GM21447 (cell line): Measurements from ENCODE around the gene ESRRB.

Source experiments
- ATAC-seq: cut with Tn5 transposase; IDR thresholded peaks from one replicate; pipeline ENCODE4 v1.9.1; 2021; ENCODE audit not compliant: unreplicated experiment

ESRRB gene

DNA sequence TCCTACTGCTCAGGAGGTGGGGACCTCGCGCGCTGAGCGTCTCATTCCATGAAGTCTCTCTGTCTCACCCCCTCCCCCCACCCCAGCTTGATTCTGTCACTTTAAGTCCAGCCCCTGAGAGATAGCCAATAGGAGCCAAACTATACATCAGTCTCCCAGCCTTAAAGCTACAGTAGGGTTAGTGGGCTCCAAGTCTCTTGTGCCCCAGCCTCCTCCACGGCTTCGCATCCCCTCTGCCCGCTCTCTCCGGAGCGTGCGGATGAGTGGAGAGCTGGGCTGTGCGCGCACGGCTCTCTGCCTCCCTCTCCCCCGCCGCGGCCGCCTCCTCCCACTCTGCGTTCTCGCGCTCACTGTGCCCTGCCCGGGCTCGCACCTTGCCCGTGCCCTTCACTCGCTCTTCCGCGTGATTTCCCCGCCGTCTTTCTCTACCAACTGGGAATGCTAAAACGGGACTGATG, at the start of gene ESRRB:
ESRRB (plus strand) TSS at position 191 of the 458 bp plus-strand sequence; CDS start at position 456, 265 bp downstream.
- no peak for ATAC-seq

DNA sequence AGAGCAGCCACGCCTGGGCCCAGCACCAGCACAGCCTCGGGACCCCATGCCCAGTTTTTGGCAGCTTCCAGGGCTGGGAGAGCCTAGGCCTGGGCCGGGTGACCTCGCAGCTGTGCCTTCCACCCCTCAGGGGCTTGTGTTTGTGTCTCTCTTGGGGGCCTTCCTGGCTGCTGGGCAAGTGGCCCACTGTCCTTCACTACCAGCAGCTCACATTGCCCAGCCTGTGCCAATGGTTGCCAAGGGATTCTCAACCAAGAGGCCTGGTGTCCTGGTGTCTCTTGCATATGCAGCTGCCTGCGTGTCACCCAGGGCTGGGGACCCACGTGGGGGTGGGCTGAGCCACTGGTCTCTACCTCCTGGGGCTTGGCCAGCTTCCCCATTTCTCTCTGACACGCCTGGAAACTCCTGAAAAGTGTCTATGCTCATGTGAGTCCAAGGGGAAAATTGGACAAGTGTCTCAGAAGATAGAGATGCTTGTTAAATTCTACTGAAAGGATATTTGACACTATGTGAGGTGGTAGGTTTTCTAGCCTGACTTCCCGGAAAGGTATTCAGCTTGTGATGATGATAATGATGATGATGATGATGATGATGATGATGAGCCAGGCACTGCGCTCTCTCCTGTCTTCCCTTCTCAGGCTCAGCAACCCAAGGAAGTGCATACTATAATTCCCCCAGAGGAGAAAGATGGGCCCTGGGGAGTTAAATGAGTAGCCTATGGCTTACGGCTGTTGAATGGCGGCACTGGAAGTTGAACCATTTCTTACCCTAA, 48.8 kb upstream of the ESRRB start:
- ATAC-seq: no peak

GRCh38 chr14:76328457-76329137, 47.3 kb upstream of the ESRRB start:
- no peak for ATAC-seq

DNA sequence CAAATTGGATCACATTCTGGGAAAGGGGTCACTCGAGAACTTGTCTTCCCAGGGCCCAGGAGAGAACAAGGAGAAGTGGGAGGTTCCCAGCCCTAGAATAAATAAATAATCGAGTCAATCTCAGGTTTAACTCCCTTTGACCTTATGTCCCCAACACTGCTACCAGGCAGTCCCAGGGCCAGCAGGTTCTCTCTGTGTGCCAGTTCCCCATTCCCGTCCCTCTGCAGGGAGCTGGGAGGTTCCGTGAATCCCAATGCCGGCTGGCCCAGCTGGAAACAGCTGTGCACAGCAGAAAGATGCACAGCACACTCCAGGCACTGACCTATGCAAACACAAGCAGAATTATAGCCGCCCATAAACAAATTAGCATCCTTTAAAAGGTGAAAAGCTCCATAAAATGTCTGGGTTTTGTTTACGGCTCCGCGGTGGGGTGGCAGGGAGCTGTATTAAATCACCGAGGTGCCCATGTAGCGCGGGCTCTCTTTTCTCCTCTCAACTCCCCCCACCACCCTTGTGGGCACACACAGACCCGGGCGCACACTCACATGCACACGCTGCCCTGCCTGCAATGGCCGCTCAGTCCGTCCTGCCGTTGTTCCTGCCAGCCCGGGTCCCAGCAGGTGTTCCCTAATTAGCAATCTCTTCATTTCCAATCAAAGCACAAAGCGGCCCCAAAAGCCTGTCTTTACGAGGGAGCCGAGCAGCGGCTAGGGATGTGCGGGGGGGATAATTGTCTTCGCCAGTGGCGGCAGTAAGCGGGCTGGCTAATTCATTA, 46.6 kb upstream of the ESRRB start:
- ATAC-seq: no peak

- no peak for ATAC-seq
Measured at GRCh38 chr14:76329951-76330350, 46.0 kb upstream of the ESRRB start.

DNA sequence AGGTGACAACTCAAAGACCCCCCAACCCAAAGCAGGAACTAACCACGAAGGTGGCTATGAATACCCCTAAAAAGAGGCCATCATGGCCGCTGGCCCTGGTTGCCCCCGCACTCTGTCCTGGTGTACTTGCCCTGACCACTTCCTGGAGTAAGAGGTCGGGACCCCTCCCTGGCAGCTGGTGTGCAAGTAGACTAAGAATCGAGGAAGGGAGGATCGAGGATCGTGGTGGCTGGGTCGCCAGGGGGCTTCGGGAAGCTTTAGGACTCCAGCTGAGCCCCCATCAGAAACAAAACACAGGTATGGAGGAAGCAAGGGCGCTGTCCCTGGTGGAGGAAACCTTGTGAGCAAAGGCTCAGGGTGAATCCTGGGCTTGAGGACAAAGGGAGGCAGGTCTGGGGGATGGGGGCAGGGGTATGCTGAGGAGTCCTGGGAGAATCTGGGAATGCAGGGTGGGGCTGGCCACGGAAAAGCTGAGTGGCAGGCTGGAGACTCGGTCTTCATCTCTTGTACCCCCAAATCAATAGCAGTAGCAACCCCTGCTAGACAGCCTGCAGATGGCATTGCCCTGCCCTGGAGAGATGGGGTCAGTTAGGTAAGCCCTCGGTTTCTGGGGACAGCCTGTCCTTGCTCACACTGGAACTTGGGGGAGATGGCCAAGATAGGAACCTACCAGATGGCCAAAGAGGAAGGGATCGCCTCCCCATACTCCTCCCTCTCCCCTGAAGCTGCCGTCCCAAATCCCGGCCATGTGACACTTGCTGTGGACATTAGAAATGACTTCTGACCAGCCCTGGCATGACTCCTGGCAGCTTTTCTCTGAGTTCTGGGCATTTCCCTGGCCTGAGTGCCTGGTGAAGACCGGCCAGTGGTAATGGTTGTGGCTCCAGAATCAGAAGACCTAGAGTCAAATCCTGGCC, 45.3 kb upstream of the ESRRB start:
- no peak for ATAC-seq

GRCh38 chr14:76331328-76332011, 44.5 kb upstream of the ESRRB start:
- ATAC-seq: no peak

DNA sequence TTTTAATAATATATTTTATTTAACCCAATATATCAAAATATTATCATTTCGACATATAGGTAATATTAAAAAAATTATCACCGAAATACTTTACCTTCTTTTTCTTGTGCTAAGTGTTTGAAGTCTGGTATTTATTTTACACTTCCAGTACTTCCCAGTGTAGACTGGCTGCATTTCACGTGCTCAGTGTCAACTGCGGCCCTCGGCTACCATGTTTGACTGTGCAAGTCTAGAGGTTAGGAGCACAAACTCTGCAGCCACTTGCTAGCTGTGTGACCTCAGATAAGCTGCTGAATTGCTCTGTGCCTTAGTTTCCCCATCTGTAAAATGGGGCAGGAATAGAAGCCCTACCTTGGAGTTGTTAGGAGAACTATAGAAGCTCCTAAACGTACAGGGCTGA, 42.3 kb upstream of the ESRRB start:
- ATAC-seq: no peak

- ATAC-seq: no peak
Measured at GRCh38 chr14:76334316-76334715, 41.6 kb upstream of the ESRRB start.

GRCh38 chr14:76336876-76337275, 39.1 kb upstream of the ESRRB start:
- no peak for ATAC-seq

DNA sequence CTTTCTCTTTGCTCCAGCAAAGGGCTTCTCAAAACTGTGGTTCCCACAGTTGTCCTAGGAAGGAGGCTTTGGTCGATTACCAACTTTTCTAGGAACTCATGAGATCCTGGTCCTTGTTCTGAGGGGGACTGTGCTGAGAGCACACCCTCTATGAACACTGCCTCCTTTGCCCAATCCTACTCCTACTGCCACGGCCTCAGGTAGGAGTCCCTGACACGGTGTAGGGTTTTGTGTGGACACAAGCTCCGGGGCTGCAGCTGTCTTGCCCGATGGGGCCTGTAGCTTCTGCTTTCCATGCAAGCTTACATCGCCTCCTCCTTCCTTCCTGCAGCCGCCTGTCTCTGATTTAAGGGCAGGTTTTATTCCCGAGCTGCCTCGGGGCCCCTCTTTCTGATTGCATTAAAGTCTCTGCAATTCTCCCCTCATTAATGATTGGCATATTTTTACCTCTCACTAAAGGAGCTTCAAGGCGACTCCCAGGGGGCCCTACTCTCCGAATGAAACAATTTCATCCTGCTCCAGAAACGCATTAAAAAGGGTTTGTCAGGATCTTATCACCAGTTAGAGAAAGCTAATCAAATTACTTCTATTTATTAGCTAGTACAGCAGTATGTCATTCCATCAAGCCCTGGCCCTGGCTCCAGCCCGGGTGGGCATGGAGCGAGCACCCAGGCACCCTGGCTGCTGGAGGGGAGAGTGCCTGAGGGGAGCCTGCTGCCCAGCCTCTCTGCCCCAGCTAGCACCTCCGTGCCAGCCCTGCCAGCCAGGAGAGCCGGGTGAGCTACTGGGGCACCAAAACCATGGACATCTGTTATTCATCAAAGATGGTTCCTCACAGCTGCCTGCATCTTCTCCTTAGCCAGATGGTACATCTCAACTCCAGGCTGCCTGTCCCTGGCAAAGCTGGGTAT, 38.0 kb upstream of the ESRRB start:
- no peak for ATAC-seq

- ATAC-seq: no peak
Measured at GRCh38 chr14:76339728-76340615, 36.0 kb upstream of the ESRRB start.

DNA sequence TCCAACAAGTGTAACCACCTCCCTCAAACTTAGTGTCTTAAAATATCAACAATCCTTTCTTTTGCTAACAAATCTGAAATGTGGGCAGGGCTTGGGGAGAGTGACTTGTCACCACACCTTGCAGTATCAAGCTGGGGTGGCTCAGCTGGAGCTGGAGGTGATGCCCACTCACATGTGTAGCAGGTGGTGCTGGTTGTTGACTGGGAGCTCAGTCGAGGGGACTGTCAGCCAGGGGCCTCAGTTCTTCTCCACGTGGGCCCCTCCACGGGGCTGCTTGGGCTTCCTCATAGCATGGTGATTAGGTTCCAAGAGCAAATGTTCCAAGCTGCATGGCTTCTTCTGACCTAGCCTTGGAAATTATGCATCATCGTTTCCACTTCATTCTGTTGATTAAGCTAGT, 32.6 kb upstream of the ESRRB start:
- ATAC-seq: no peak

DNA sequence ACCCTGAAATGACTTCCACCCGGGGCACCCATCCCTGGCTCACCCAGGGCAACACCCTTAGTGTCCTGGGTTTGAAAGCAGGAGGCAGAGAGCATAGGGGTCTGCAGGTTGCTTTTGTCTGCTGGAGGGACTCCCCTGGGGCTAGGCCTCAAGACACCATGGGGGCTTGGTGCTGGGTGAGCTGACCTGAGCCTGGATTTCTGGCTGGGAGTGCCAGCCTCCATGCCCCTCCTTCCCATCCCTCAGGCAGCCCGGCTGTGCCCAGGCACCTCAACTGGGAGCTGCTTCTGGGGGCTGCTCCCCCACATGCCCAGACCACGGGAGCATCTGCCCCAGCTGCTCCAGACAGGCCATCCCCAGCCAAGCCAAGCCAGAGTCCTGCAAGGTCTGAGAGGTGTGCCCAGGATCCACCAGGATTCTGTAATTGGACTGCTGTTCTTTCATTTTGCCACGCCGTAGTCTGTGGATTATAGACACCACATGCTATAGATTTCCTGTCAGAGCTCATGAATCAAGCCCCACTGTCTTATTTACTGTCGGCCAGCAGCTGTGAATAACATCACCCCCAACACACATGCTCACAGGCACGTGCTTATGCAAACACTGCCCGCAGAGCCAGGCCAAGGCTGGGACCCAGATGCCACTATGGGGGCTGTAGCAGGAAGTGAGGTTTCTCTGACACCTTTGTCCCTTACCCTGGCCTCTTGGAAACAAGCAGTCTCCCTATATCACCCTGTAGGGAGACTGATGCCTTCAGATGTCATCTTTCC, 29.4 kb upstream of the ESRRB start:
- no peak for ATAC-seq

DNA sequence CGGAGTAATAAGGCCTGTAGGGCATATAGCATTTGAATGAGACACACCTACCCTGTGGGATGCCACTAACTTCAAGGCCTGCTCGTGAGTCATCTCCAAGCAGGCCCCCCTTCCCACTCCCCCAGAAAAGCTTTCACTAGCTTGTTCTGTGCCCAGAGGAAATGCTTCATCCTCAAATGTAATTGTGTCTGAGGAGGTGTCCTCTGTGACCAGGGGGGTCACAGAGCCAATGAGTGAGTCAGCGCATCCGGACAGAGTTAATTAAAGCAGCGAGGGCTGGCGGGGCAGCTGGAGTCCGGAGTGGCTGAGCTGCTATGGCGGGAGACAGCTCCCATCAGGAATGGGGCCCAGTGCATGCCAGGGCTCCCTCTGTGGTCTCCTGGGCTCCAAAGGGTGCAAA, 27.0 kb upstream of the ESRRB start:
- no peak for ATAC-seq

DNA sequence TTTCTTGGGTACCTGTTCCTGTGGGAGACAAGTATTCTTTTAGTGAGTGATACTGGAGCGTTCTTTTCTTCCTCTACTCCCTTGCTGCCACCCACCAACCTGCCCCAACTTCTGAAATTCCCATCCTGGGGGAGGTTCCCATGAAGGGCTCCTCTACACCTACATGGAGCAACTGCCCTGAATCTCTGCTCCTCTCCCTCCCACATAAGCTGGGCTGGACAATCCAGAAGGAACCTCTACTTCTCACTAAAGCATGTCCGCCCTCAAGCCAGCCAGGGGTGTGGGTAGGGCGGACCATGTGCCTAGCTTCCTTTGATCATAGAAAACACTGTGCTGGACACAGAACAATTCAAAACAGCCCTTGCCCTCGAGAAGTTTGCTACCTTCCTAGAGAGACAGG, 25.9 kb upstream of the ESRRB start:
- no peak for ATAC-seq

GRCh38 chr14:76350671-76351070, 25.3 kb upstream of the ESRRB start:
- no peak for ATAC-seq
